22Rv1 (cell line): ENCODE data around the gene LRRC7.

Source experiments
- ZFX ChIP-seq: fragments of 450-650 bp; IDR thresholded peaks from 2 replicates; pipeline ENCODE4 v1.6.1; 2017; ENCODE audit warnings: antibody characterized with exemption, borderline replicate concordance
- TF ChIP-seq, protein P1 (sequence below): fragments of 450-650 bp; IDR thresholded peaks from 2 replicates; pipeline ENCODE4 v1.5.1; 2017; ENCODE audit warnings: mild to moderate bottlenecking

DNA sequence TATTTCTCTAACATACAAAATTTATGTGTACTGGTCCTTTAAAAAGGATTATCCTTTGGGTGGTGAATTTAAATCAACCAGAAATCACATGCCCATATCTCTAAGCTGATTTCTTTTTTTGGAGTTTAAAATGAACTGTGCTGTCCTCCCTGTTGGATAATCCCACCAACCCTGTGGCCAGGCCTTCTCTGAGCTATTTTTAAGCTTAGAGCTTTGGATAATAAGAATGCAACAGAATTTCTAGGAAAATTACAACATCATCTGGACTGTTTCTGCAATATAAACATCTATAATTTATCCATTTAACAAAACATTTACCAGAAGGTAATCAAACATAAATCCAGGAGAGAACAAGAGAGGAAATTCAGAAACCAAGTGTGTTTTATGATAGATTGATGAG lies 549.3 kb downstream of the LRRC7 start:
- TF ChIP-seq, protein P1, sequence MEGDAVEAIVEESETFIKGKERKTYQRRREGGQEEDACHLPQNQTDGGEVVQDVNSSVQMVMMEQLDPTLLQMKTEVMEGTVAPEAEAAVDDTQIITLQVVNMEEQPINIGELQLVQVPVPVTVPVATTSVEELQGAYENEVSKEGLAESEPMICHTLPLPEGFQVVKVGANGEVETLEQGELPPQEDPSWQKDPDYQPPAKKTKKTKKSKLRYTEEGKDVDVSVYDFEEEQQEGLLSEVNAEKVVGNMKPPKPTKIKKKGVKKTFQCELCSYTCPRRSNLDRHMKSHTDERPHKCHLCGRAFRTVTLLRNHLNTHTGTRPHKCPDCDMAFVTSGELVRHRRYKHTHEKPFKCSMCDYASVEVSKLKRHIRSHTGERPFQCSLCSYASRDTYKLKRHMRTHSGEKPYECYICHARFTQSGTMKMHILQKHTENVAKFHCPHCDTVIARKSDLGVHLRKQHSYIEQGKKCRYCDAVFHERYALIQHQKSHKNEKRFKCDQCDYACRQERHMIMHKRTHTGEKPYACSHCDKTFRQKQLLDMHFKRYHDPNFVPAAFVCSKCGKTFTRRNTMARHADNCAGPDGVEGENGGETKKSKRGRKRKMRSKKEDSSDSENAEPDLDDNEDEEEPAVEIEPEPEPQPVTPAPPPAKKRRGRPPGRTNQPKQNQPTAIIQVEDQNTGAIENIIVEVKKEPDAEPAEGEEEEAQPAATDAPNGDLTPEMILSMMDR: no peak
- no peak for TF ChIP-seq ZFX
